GM12878 (cell line): ENCODE measurements around the gene OTOS.

Source experiments
- ASH2L ChIP-seq: fragments of 300-600, 200-600 bp; sonication (generic); IDR thresholded peaks from 2 replicates; pipeline ENCODE4 v1.6.1; 2017; ENCODE audit warnings: low read depth, mild to moderate bottlenecking, borderline replicate concordance
- EZH2 ChIP-seq: IDR thresholded peaks from 2 replicates; pipeline ENCODE4 v1.6.1; 2012; ENCODE audit warnings: low read depth, mild to moderate bottlenecking, control low read depth, inconsistent platforms, low read length, borderline replicate concordance; ENCODE audit not compliant: control insufficient read depth
- JUND ChIP-seq: IDR thresholded peaks from 2 replicates; pipeline ENCODE4 v1.6.1; 2012; ENCODE audit warnings: low read depth, mild to moderate bottlenecking, low read length, improper control_type of control experiment, moderate library complexity
- MEF2A ChIP-seq: IDR thresholded peaks from 2 replicates; pipeline ENCODE4 v1.6.1; 2011; ENCODE audit warnings: low read depth, mild to moderate bottlenecking, low read length, moderate library complexity; ENCODE audit not compliant: insufficient read depth
- POLR2A ChIP-seq: IDR thresholded peaks from 2 replicates; pipeline ENCODE4 v1.6.1; 2011; ENCODE audit warnings: low read depth, mild to moderate bottlenecking, low read length
- POLR2AphosphoS5 ChIP-seq: IDR thresholded peaks from 2 replicates; pipeline ENCODE4 v1.6.1; 2011; ENCODE audit warnings: mild to moderate bottlenecking, low read length, inconsistent platforms
- YBX1 ChIP-seq: fragments of 450-650 bp; IDR thresholded peaks from 2 replicates; pipeline ENCODE4 v1.6.1; 2016; ENCODE audit warnings: antibody characterized with exemption
- YY1 ChIP-seq: IDR thresholded peaks from 2 replicates; pipeline ENCODE4 v1.6.1; 2011; ENCODE audit warnings: low read depth, mild to moderate bottlenecking, low read length
- TF ChIP-seq, protein P1 (sequence below), 3 experiments: IDR thresholded peaks in 2 of 3; conservative IDR thresholded peaks in 1 of 3; 2 replicates each; pipeline ENCODE4 v1.5.1; 2011; ENCODE audit warnings: low read depth in 3 of 3, low read length in 3 of 3, mild to moderate bottlenecking in 3 of 3, control low read depth in 2 of 3, moderate library complexity in 2 of 3, inconsistent platforms in 1 of 3, mixed read lengths in 1 of 3; ENCODE audit not compliant: control insufficient read depth in 2 of 3, insufficient read depth in 1 of 3; ENCODE audit errors: extremely low read depth in 1 of 3
- TF ChIP-seq, protein P2 (sequence below): fragments of 450-650 bp; IDR thresholded peaks from 2 replicates; pipeline ENCODE4 v1.6.1; 2018; ENCODE audit warnings: borderline replicate concordance, mild to moderate bottlenecking; ENCODE audit not compliant: partially characterized antibody
- TF ChIP-seq, protein P3 (sequence below): fragments of 450-650 bp; IDR thresholded peaks from 2 replicates; pipeline ENCODE4 v1.6.1; 2017; ENCODE audit warnings: antibody characterized with exemption, mild to moderate bottlenecking, moderate library complexity

DNA sequence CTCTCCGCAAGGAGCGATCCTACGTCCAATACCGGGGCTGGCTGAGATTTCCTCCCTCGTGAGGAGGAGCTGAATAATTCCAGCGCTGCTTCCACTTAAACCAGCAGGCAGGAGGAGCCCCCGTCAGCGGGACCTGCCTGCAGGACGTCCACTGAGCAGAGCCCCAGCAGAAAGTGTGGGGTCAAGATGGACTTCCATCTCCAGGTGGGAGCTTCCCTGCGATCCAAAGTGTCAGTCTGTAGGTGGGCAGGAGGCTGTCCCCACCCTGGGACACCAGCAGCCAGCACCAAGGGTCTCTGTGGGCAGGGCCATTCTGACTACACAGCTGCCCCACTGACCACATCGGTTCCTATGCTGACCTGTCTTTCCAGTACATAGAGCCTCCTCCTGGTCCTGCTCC is 462 bp upstream of the OTOS start:
- TF ChIP-seq POLR2AphosphoS5, result no peak
- no peak for TF ChIP-seq JUND
- TF ChIP-seq EZH2, result no peak
- TF ChIP-seq, protein P1, sequence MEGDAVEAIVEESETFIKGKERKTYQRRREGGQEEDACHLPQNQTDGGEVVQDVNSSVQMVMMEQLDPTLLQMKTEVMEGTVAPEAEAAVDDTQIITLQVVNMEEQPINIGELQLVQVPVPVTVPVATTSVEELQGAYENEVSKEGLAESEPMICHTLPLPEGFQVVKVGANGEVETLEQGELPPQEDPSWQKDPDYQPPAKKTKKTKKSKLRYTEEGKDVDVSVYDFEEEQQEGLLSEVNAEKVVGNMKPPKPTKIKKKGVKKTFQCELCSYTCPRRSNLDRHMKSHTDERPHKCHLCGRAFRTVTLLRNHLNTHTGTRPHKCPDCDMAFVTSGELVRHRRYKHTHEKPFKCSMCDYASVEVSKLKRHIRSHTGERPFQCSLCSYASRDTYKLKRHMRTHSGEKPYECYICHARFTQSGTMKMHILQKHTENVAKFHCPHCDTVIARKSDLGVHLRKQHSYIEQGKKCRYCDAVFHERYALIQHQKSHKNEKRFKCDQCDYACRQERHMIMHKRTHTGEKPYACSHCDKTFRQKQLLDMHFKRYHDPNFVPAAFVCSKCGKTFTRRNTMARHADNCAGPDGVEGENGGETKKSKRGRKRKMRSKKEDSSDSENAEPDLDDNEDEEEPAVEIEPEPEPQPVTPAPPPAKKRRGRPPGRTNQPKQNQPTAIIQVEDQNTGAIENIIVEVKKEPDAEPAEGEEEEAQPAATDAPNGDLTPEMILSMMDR (IDR thresholded peaks at IDR 0.05 in 2 of 3, conservative IDR thresholded peaks at IDR 0.05 in 1 of 3; ENCODE audit: control insufficient read depth in 2 of 3, extremely low read depth in 1 of 3, insufficient read depth in 1 of 3, low read depth in 3 of 3, low read length in 3 of 3), result no peak
- no peak for TF ChIP-seq YBX1
- TF ChIP-seq YY1, result no peak
- TF ChIP-seq, protein P2, sequence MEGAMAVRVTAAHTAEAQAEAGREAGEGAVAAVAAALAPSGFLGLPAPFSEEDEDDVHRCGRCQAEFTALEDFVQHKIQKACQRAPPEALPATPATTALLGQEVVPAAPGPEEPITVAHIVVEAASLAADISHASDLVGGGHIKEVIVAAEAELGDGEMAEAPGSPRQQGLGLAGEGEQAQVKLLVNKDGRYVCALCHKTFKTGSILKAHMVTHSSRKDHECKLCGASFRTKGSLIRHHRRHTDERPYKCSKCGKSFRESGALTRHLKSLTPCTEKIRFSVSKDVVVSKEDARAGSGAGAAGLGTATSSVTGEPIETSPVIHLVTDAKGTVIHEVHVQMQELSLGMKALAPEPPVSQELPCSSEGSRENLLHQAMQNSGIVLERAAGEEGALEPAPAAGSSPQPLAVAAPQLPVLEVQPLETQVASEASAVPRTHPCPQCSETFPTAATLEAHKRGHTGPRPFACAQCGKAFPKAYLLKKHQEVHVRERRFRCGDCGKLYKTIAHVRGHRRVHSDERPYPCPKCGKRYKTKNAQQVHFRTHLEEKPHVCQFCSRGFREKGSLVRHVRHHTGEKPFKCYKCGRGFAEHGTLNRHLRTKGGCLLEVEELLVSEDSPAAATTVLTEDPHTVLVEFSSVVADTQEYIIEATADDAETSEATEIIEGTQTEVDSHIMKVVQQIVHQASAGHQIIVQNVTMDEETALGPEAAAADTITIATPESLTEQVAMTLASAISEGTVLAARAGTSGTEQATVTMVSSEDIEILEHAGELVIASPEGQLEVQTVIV, result no peak
- TF ChIP-seq ASH2L, result no peak
- TF ChIP-seq, protein P3, sequence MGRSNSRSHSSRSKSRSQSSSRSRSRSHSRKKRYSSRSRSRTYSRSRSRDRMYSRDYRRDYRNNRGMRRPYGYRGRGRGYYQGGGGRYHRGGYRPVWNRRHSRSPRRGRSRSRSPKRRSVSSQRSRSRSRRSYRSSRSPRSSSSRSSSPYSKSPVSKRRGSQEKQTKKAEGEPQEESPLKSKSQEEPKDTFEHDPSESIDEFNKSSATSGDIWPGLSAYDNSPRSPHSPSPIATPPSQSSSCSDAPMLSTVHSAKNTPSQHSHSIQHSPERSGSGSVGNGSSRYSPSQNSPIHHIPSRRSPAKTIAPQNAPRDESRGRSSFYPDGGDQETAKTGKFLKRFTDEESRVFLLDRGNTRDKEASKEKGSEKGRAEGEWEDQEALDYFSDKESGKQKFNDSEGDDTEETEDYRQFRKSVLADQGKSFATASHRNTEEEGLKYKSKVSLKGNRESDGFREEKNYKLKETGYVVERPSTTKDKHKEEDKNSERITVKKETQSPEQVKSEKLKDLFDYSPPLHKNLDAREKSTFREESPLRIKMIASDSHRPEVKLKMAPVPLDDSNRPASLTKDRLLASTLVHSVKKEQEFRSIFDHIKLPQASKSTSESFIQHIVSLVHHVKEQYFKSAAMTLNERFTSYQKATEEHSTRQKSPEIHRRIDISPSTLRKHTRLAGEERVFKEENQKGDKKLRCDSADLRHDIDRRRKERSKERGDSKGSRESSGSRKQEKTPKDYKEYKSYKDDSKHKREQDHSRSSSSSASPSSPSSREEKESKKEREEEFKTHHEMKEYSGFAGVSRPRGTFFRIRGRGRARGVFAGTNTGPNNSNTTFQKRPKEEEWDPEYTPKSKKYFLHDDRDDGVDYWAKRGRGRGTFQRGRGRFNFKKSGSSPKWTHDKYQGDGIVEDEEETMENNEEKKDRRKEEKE, result no peak
- no peak for TF ChIP-seq POLR2A
- no peak for TF ChIP-seq MEF2A
